Measurements from ENCODE around the gene MSX1.
A peak's percentile ranks its signal among the peaks of the same experiment; 100 is the strongest.

Gene MSX1

GRCh38 chr4:4888695-4889094 lies 29.2 kb downstream of the MSX1 start:
- in situ Hi-C loops (cut with MboI; ENCODE audit: low pct_unique_long_range_greater_than_20kb, low sequenced_read_pairs), result no loop called here
- DNase-seq, result no peak

- in situ Hi-C loops (cut with MboI; ENCODE audit: low pct_unique_long_range_greater_than_20kb, low sequenced_read_pairs), result no loop called here
- DNase-seq, result no peak
These were observed 30.3 kb downstream of the MSX1 start for GRCh38 chr4:4889781-4890180.

- in situ Hi-C loops (cut with MboI; ENCODE audit: low pct_unique_long_range_greater_than_20kb, low sequenced_read_pairs), result no loop called here
These were observed 31.2 kb downstream of the MSX1 start for GRCh38 chr4:4890574-4891255.

GRCh38 chr4:4893721-4894120 lies 34.3 kb downstream of the MSX1 start:
- in situ Hi-C loops (cut with MboI; ENCODE audit: low pct_unique_long_range_greater_than_20kb, low sequenced_read_pairs), result no loop called here
- DNase-seq, result no peak

More at GRCh38 chr4:4890574-4891255, 31.2 kb downstream of the MSX1 start:
- no peak for DNase-seq

GRCh38 chr4:4899202-4899925 lies 39.9 kb downstream of the MSX1 start:
- in situ Hi-C loops (cut with MboI; ENCODE audit: low pct_unique_long_range_greater_than_20kb, low sequenced_read_pairs), result no loop called here
- DNase-seq, result no peak

GRCh38 chr4:4901877-4902276 lies 42.4 kb downstream of the MSX1 start:
- in situ Hi-C loops (cut with MboI; ENCODE audit: low pct_unique_long_range_greater_than_20kb, low sequenced_read_pairs), result no loop called here
- peak; percentile 67 for DNase-seq

- no peak for DNase-seq
- in situ Hi-C loops (cut with MboI; ENCODE audit: low pct_unique_long_range_greater_than_20kb, low sequenced_read_pairs), result no loop called here
These were observed 52.7 kb downstream of the MSX1 start for GRCh38 chr4:4912155-4912554.

GRCh38 chr4:4913147-4913561 lies 53.7 kb downstream of the MSX1 start:
- in situ Hi-C loops (cut with MboI; ENCODE audit: low pct_unique_long_range_greater_than_20kb, low sequenced_read_pairs), result no loop called here
- DNase-seq, result no peak
